ENCODE results near the gene RBM15B.

DNA sequence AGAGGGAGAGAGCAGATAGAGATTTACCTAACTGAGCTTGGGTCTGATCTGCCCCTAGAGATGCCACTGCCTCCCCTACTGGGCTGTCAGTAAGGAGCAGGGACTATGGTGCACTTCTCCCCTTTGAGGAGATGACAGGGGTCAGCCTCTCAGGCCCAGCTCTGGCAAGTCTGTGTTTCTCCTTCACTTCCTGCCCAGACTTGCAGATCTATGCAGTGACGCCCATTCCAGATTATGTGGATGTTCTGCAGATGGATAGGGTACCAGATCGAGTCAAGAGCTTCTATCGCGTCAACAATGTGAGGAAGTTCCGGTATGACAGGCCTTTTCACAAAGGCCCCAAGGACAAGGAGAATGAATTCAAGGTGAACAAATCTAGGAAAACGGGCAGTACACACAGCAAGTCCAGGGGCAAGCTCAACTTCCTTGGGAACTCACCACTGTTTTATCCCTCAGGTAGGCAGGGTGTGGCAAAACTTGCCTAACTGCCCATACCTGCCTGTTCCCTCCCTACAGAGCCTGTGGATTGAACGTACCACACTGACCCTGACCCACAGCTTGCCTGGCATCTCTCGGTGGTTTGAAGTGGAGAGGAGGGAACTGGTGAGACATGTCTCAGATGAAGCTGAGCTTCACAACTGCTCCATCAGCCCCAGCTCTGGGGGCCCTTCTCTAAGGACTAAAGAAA is 35.0 kb upstream of the RBM15B start:
- TF ChIP-seq, protein P1, sequence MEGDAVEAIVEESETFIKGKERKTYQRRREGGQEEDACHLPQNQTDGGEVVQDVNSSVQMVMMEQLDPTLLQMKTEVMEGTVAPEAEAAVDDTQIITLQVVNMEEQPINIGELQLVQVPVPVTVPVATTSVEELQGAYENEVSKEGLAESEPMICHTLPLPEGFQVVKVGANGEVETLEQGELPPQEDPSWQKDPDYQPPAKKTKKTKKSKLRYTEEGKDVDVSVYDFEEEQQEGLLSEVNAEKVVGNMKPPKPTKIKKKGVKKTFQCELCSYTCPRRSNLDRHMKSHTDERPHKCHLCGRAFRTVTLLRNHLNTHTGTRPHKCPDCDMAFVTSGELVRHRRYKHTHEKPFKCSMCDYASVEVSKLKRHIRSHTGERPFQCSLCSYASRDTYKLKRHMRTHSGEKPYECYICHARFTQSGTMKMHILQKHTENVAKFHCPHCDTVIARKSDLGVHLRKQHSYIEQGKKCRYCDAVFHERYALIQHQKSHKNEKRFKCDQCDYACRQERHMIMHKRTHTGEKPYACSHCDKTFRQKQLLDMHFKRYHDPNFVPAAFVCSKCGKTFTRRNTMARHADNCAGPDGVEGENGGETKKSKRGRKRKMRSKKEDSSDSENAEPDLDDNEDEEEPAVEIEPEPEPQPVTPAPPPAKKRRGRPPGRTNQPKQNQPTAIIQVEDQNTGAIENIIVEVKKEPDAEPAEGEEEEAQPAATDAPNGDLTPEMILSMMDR (IDR thresholded peaks at IDR 0.05) = no peak
- TF ChIP-seq POLR2A (IDR thresholded peaks at IDR 0.05) = no peak
